NCI-H146 treated with DMSO at 0.1 percent for 48 hours (cell line): ENCODE data around the gene RAPGEF2.

ENCODE experiments used
- DNase-seq: peaks from one replicate; lab custom pipeline; 2025; ENCODE audit not compliant: unreplicated experiment; lab: John Stamatoyannopoulos, UW

RAPGEF2 gene

DNA sequence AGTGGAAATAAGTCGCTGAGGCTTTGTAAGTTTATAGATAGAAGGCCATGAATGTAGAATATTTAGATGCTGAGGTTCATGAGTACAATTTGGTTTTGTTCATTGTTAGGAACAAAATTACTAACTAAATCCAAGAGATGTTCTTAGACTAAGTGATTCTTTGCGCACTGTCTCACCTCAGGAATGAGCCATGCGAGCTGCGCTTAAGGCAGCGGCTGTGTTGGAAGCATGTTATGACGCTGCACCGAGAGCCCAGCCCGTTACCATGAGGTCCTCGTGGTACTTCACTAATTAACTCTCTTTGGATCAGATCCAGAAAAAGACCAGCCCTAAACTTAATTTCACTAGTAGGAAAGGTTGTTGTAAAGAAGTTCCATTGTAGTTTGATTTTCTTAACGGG is 166.2 kb downstream of the RAPGEF2 start:
- DNase-seq, result no peak

GRCh38 chr4:159269956-159270355 is 167.1 kb downstream of the RAPGEF2 start:
- no peak for DNase-seq

- DNase-seq, result no peak
These were observed 169.0 kb downstream of the RAPGEF2 start for GRCh38 chr4:159271856-159272255.

DNA sequence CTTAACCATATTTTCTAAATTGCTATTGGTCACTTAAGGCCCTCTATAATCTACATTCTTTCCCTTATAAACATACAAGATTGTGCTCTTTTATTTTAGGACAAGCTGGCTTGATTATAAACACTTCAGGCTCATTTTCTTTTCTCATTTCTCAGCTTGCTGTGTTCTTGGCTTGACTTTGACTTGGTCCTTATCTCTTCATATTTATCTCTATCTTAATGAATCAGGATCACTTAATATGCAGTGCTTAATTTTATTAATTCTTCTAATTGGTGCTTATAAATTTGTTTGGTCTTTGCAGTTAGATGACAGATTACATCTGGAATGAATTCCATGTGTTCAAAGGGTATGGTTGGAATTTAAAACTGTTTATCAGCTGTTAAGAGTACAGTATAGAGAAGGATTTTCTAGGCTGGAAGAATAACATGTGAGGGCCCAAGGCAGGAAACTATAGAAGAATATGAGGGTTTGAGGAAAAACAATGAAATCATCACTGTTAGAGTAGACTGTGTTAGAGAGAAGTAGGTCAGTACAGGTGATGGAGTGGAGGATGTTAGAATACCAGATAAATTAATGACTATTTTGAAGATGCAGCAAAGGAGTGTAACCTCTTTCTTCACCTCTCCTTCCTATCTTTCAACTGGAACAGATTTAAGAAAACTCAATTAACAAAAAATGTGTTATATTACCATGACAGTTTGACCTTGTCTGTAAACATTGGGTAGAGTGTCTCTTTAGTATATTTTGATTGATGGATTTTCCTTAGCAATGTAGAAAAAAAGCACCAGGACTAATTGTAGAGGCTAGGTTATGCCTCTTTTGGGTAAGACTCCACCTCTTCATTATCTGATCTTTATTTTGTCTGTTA is 169.6 kb downstream of the RAPGEF2 start:
- DNase-seq, result no peak

DNA sequence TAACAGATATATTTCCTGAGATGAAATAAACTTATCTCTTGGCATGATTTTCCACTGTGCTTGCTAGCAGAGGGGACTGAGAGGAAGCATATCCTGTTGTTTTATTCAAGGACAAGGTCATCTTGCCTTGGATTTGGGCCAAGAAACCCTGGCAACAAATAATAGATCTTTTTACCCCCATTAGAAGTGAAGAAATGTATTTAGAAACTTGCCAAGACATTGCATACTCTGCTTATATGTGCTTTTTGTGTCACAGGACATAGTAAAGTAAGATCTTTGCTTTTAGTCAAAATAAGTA is 170.2 kb downstream of the RAPGEF2 start:
- DNase-seq, result no peak

- no peak for DNase-seq
These were observed 171.0 kb downstream of the RAPGEF2 start for GRCh38 chr4:159273841-159274240.

GRCh38 chr4:159278399-159278798 is 175.5 kb downstream of the RAPGEF2 start:
- DNase-seq, result no peak

DNA sequence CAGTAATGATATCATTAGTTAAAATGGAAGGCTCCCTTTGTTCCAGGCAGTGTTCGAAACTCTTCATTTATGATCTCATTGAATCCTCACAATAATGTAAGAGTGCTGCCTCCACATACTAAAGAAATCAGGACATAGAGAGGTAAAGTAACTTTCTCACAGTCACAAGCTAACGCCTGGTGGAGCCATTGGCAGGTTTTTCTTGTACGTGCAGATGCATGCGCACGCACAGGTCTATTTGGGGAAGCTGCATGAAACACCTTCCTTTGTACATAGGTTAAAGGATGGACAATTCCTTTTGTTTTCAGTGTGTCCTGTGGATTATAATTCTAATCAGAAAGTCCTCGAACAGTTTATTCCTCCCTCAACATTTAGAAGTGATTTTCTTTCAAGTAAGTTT is 176.2 kb downstream of the RAPGEF2 start:
- DNase-seq, result no peak

- no peak for DNase-seq
These were observed 177.7 kb downstream of the RAPGEF2 start for GRCh38 chr4:159280442-159281172.

- no peak for DNase-seq
These were observed 178.9 kb downstream of the RAPGEF2 start for GRCh38 chr4:159281771-159282170.

DNA sequence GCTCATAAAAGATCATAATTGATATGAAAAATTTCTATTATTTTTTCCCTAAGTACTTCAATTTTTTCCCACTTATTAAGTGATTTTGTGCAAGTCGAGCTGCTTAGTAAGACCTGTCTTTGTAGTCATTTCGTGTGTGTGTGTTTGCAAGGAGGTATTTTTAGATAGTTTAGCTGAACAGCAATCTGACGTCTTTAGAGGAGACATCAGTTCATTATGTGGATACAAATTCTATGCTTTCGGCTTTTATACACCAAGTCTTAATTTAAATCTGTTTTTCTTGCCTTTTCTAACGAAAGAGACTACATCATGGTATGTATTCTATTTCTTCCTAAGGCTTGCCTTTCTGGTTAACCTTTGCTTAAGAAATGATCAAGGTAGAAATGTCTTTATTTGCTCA is 179.4 kb downstream of the RAPGEF2 start:
- no peak for DNase-seq

- DNase-seq, result no peak
These were observed 180.1 kb downstream of the RAPGEF2 start for GRCh38 chr4:159282944-159283343.

DNA sequence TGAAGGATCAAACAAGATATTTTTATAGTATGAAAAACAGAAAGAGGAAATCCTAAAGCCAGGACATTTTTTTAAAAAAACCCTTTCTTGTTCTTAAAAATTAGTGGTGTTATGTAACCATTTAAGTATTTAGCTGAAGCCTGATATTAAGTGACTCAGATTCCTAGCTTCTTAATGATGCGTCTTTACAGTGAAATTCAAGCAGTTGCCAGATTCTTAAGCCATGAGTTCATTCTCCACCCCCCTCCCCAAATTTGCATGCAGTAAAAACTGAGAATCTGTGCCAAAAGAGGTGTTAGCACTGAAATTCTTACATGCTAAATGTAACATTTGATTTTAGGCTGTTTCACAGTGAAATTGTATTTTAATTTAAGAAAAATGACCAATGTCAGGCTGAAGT is 180.8 kb downstream of the RAPGEF2 start:
- no peak for DNase-seq

DNA sequence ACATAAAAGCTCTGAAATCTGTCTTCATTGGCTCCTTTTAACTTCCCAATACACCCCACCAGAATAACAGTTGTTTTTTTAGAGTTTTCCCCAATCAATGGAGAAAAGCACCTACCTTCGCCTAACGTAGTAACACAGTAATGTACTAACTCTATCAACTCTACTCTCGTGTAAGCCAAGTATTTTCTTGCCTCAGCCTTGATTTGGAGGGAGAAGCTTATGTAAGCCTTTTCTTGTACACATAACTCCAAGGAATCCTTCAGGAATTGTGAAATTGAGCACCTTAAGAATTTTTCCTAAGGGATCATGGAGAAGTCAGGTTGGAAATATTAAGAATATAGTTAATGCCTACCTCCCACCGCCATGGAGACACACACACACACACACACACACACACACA is 181.2 kb downstream of the RAPGEF2 start:
- no peak for DNase-seq

DNA sequence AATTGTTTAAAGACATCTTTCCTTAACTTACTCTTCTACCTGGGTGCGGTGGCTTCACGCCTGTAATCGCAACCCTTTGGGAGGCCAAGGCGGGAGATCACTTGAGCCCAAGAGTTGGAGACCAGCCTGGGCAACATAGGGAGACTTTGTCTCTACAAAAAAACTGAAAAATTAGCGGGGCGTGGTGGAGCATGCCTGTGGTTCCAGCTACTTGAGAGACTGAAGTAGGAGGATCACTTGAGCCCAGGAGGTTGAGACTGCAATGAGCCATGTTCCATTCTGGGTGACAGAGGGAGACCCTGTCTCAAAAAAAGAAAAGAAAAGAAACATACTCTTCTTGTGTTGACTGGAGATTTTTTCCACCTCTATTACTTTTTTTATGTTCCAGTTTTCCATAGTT is 181.9 kb downstream of the RAPGEF2 start:
- no peak for DNase-seq

DNA sequence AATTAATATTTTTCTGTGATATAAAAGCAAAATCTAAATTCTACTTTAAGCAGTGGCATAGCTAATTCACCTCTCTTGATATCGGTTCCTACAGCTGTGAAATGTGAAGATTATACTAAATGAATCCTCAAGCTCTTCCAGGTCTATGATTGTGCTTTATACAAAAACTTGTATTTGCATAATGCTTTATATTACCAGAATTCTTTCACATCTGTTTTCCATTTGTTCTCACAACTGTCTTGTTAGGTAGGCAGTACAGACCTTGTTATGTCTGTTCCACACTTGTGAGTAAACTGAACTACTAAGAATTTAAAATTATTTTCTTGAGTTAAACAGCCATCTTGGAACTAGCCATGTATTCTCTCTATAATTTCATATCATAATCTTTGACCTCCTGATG is 184.9 kb downstream of the RAPGEF2 start:
- DNase-seq, result no peak

GRCh38 chr4:159289682-159290081 is 186.8 kb downstream of the RAPGEF2 start:
- DNase-seq, result no peak

DNA sequence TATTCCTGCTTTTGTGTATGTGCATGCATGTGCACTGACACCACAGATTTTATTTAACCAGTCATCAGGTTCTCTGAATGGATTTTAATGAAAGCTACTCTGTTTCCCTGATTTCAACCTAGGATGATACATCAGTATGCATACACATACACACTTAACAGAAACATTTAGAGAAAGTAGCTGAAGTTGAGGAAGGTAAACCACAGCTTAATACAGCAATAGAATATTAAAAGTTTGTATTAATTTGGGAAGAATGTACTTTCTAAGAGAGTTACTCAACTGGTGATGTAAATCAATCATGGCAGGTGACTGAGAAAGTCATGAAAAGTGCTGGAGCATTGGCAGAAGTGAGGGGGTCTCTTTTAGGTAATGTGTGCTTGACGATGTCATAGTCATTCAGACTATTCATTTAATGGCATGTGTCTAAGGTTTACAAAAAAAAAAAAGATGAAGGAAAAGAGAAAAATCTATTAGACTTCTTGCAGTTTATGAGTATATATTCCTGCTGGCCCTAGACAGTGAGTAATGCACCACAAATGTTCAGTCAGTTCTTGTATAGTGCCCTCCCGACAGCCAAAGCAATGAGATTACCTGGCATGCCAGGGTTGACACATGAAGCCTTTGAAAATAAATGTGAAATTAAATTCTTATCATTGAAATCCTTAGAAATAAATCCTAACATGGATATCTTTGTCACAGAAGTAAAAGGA is 187.6 kb downstream of the RAPGEF2 start:
- DNase-seq, result no peak

DNA sequence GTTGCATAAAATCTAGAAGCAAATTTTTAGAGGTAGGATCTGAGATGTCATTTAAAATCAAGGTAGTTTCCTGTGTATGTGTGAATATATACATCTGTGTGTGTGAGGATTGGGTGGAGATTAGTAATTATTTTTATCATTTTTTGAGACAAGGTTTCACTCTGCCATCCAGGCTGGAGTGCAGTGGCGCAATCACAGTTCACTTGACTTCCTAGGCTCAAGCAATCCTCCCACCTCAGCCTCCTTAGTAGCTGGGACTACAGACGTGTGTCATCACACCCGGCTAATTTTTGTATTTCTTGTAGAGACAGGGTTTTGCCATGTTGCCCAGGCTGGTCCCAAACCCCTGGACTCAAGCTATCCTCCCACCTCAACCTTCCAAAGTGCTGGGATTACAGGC is 188.3 kb downstream of the RAPGEF2 start:
- DNase-seq, result no peak

GRCh38 chr4:159292137-159292896 is 189.4 kb downstream of the RAPGEF2 start:
- no peak for DNase-seq

- no peak for DNase-seq
These were observed 191.1 kb downstream of the RAPGEF2 start for GRCh38 chr4:159293811-159294515.
